HG03064 (cell line): ENCODE data around the gene DHX9.

Experiments used
- ATAC-seq: cut with Tn5 transposase; IDR thresholded peaks from one replicate; pipeline ENCODE4 v1.9.1; 2021; ENCODE audit warnings: low read depth; ENCODE audit not compliant: unreplicated experiment

Gene DHX9

GRCh38 chr1:182839209-182840066, at the start of gene DHX9:
DHX9 (plus strand) TSS chr1:182839347; CDS start chr1:182842567, 3,220 bp downstream.
- peak; percentile 79 for ATAC-seq

- no peak for ATAC-seq
Measured at GRCh38 chr1:182791281-182792179, 47.6 kb upstream of the DHX9 start.

DNA sequence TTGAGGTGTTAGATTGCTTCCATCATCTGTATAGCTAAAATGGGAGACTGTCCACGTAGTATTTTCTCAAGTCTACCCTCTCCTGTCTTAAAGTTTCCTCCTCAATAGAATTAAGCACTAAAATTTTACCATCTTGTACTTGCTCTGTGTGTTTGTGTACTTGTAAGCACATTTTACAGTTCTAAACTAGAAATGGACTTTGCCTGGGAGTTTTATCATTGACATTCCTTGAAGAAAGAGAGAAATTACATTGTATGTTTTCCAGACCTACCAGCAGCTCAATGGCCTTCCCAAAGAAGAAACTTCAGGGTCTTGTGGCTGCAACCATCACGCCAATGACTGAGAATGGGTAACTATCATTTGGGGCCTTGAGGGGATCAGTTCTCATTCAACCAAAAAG, 45.1 kb upstream of the DHX9 start:
- no peak for ATAC-seq

DNA sequence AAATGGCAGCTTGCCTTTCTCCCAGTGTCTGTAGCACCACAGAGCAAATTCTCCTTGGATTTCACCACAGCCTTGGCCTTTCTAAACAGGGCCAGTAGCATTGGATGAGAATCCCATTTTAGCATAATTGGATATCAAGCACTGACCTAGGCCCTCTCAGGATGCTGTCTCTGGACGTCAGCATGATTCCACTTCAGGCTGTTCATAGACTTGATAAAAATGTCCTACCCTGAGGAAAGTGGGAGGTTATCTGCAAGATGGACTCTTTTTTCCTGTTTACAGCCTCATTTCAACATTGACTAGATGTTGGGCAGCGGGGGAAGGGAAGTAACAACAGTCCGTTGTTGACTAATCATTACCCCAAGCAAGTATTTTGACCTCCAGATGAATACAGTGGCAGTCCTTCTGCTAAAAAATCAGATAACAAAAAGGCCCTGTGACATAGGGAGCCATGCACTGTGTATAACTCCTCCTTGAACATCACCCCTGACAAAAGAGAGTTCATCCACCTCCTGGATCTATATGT, 44.4 kb upstream of the DHX9 start:
- ATAC-seq: no peak

DNA sequence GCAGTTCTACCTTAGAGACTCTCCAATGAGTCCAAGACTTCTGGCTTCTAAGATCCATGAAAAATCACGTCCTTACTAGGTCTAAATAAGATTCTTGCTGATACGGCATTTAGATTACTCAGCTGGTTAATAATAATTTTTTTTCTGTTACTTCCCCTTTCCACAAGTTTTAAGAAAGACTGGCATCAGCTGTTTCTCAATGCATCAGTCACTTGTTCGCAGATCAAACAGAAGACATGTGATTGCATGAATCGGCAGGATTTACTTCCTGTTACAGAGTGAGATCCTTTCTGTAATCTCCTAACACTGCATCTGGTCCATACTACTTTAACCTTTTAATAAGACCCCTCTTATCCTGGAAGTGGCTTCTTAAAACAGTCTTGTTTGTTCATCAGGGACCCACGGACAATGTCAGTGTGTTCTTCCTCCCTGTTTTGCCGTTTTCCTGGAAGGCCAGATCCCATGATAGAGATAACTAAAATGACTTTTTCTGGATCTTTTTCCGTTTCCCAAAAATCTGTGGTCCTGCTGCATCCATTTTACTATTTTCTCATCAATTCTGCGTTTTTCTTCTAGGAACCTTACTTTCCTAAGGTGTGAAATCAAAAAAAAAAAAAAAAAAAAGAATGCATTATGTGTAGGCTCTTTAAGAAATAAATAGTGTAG, 43.5 kb upstream of the DHX9 start:
- no peak for ATAC-seq

- no peak for ATAC-seq
Measured at GRCh38 chr1:182802006-182802803, 36.9 kb upstream of the DHX9 start.

DNA sequence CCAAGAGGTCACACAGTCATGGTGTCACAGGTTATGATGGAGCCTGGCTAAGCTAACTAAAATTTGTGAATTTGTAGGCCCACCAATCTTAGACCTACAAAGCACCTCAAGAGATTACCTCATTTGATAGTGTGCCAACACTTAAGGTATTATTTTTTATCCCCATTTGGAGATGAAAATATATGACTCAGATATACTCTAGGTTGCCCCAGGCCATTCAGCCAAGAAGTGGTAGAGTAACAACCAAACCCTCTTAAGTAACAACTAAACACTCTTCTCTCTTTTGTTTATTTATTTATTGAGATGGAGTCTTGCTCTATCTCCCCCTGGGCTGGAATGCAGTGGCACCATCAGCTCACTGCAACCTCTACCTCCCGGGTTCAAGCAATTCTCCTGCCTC, 35.3 kb upstream of the DHX9 start:
- no peak for ATAC-seq

DNA sequence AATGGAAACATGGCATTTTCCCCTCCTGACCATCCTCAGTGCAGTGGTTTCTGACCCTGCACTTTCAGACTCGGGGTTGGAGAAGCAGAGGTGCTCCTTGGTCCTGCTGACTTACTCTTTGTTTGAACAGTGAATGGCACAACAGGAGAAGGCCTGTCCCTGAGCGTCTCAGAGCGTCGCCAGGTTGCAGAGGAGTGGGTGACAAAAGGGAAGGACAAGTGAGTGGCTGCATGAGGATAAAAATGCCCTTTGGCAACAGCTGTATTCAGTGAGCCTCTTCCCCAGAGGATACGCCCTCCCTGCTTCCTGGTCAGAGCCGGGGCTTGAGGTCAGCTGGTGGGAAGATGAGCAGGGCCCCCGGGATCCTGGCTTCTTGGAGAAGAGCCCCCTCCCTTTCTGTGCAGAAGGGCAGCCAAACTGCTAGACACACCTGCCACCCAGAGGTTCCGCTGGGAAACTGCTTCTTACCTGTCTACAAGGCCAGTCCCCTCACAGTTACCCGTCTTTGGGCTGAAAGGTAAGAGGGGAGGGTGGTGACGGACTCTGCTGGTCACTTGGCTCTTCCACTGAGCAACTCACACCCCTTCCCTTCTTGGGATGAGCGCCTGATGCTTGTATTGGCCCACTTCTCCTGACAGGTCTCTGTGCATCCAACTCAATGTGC, 33.0 kb upstream of the DHX9 start:
- ATAC-seq: no peak

DNA sequence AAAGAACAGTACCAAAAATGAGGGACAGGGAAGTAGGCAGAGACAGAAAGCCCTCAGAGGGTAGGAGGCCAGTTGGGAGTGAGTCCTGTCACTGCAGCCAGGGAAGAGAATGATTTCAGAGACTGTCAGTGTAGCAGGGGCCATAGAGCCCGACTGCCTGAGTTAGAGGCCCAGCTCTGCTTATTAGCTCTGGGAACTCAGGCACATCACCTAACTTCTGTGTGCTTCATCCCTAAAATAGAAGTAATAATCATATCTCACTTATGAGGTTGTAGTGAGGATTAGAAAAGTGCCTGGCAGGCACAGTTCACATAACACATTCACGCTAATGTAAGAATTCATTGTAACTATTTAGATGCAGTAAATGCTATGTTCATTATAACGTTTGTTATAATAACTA, 31.2 kb upstream of the DHX9 start:
- no peak for ATAC-seq

GRCh38 chr1:182809414-182809957, 29.7 kb upstream of the DHX9 start:
- ATAC-seq: no peak

- ATAC-seq: no peak
Measured at GRCh38 chr1:182811975-182812722, 27.0 kb upstream of the DHX9 start.

DNA sequence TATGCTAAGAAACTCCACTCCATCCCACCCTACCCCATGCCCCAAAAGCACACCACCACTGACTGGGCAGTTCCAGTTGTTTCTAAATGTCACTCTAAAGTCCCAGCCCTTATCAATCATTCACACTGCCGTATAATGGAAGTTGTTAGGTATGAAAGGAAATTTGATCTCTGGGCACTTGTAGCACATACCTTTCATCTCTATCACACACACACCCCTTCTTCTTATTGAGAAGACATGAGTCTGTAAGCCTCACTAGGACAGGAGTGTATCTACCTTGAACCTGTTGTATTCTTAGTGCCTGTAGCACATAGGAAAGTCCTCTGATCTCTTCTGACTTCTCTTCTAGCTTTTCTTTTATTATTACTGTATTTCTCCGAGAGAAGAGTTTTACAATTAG, 22.3 kb upstream of the DHX9 start:
- no peak for ATAC-seq

GRCh38 chr1:182817802-182818201, 21.3 kb upstream of the DHX9 start:
- ATAC-seq: no peak

DNA sequence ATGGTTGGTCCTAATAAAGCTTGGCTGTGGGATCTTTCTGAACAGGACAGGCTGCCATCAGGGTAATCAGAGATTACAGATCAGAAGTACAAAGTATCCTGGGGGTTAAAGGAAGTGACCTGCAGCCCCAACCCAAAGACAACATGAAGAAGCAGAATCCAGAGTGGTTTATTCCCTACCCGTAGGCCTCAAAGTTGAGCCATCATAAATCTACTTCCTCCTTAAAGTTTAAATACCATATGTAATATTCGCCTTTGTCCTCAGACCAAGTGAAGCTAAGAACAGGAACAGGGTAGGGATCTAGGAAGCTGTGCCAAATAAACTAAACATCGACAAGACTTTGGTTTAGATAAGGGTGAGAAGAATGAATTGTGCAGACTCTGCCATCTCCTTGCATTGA, 15.9 kb upstream of the DHX9 start:
- no peak for ATAC-seq

DNA sequence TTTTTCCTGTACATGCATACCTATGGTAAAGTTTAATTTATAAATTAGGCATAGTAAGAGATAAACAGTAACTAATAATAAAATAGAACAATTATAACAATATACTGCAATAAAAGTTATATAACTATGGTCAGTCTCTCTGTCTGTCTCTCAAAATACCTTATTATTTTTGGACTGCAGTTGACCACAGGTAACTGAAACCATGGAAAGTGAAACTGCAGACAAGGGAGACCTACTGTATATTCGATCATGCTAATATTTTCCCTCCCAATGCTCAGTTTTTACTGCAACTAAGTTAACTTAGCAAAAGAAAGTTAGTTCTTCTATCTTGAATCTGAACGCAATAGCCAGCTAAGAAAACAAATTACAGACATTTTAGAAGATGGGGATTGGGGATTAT, 12.3 kb upstream of the DHX9 start:
- no peak for ATAC-seq

DNA sequence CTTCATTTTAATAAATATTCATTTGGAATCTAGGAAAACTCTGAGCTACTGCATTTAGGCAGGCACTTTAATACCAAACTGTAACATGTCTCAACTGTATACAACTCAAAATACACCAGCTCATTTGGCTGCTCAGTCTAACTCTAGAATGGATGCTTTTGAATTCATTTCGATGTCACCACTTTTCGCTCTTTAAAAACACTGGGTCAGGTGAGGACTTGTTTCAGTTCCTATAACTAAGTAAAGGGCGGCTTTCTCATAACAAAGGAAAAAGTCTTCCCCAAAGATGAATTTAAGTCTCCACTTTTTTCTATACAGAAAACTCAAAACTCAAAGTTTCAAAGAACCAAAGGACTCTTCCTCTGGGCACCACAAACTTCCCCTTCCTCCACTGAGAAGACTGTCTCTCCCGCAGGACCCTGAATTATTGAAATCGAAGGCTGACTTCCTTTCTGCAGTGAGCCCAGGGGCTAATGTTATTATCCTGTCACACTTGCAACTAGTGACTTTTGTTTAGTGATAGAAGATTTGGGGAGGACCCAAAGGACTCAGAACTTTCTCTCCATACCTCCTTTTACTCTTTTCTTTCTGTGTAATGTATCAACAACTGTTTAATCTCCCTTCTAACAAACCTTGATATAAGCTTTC, 9.7 kb upstream of the DHX9 start:
- peak; percentile 58 for ATAC-seq

DNA sequence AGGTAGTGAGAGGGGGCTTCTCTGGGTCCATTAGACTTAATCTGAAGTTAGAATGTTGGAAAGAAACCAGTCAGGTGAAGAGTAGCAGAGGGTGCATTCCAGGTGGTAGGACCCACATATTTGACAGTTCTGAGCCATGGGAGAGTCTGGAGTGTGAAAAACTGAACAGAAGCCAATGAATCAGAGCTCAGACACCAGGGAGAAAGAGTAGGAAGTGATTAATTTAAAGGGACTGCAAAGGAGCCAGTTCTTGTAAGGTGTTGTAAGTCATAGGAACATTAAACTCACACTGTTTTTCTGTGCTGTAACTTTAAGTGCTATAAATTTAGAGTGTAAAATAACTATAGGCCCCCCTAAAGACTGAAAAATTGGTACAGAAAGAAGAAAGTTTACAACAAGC, 5.9 kb upstream of the DHX9 start:
- ATAC-seq: no peak

- no peak for ATAC-seq
Measured at GRCh38 chr1:182834326-182834725, 4.8 kb upstream of the DHX9 start.
